Measurements from ENCODE around the gene ARHGEF25.
"Not testable (repeated sequence)": the region's sequence is repeated elsewhere in the genome, so short reads cannot be mapped to it uniquely, and the experiment has no call there.

ARHGEF25 gene

DNA sequence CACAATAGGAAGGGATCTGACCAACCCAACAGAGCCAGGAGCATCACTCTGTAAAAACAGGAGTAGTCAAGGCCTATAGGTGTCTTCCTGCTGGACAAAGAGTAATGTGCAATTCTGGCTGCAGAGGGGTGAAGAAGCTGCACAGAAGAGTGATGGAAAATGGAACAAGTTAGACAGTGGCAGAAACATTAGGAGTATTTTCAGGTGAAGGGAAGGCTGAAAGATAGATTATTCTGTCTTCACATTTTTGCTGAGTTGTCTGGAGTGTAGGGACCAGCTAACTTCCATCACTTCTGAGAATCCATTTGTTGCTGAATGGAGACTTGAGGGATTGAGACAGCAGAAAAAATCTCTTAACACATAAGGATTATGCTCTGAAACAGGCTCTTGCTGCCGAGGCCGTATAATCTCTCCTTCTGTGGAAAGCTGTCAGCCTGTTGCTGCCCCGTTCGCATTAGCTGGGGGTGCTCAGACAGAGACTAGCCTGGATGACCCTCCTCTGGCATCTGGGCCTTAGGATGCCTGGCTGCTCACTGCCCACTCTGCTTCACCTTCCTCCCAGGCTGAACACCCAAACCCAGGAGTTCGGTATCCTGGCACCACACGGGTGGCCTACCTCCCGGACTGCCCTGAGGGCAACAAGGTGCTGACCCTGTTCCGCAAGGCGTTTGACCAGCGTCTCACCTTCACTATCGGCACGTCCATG is 3.1 kb upstream of the ARHGEF25 start:
- in situ Hi-C loops (cut with MboI; ENCODE audit: low sequenced_read_pairs): no loop called here

DNA sequence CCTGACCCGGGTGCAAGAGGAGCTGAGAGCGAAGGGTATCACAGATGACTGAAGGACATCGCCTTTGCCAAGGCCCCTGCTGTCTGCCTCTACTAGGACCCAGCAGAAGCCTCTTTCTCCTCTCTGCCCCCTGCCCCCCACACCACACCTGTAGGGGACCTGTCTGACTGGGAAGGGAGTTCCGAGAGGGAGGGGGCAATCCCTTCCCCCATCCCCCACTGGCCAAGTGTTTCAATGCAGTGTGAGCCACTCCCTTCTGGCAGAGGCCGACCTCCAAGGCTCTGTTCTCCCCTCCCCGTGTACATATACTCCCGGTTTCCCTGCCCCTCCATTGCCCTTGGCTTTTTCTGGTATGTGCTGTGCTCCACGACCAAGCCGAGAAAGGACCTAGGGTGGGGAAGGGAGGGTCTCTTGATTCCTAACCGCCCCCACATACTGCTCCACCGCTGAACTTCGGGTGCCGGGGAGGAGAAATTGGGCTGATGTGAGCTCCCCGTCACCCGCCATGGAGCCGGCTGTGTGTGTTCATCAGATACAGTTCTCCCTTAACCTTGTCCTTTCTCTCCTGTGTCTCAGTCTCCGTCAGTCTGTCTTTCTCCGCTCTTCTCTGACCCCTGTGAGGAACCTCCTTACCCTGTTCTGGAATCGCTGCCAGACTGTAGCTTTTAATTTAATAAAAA is 2.0 kb upstream of the ARHGEF25 start:
- in situ Hi-C loops (cut with MboI; ENCODE audit: low sequenced_read_pairs): no loop called here

DNA sequence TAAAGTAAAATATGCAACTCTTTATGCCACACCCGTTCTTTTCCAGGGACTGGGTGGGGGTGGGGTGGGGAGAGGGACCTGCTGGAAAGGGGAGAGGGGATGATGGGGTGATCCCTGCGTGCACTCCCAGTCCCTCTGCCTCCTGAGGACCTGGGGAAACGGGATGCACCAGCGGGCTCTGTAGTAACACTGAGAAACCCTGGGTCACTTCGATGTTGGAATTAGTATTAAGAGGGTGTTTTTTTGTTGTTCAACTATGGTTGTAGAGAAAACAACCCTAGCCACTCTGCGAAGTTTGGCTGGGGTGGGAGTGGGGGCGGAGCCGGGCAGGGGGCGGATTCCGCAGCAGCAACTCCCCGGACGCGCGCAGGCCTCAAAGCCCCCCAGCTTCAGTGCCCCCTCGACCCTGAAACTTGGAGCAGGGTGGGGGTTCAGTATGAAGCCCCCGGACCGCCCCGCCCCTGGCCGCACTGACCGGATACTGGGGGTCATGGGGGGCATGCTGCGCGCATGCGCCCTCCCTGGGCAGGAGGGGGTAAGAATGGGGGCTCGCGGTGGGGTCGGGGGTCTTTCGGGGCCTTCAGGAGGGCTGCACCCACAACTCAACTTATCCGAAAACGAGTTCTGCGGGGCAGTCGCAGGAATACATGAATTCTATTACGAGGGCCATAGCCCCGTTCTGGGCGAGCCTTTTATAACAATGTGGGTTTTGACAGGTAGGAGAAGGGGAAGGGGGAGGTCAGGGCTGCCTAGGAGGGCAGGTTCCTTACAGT is 1.3 kb upstream of the ARHGEF25 start:
- in situ Hi-C loops (cut with MboI; ENCODE audit: low sequenced_read_pairs): no loop called here

DNA sequence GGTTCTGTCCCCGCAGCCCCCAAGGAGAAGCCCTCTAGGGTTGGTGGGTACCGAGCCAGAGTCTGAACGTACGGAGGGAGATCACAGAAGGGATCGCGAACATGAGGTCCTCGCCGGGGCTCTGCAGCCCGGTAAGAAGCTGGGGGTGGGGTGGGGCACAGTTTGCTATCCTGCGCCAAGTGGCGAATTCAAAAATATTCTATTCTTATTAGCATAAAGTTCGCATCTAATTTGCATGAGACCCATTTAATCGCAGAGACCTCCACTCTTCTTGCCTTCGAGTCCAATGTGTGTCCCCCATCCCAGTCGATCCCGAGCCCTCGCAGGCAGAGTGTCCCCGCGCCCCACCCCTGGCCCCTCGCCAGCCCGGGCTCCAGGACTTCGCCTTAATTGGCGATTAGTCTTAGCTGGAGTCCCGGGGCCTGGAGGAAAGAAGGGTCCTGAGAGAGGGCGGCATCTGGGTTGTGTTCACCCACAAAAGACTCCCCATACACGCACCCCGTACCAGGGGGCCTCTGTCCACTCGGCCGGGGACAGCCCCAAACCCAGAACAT is 604 bp upstream of the ARHGEF25 start:
- in situ Hi-C loops (cut with MboI; ENCODE audit: low sequenced_read_pairs): no loop called here

DNA sequence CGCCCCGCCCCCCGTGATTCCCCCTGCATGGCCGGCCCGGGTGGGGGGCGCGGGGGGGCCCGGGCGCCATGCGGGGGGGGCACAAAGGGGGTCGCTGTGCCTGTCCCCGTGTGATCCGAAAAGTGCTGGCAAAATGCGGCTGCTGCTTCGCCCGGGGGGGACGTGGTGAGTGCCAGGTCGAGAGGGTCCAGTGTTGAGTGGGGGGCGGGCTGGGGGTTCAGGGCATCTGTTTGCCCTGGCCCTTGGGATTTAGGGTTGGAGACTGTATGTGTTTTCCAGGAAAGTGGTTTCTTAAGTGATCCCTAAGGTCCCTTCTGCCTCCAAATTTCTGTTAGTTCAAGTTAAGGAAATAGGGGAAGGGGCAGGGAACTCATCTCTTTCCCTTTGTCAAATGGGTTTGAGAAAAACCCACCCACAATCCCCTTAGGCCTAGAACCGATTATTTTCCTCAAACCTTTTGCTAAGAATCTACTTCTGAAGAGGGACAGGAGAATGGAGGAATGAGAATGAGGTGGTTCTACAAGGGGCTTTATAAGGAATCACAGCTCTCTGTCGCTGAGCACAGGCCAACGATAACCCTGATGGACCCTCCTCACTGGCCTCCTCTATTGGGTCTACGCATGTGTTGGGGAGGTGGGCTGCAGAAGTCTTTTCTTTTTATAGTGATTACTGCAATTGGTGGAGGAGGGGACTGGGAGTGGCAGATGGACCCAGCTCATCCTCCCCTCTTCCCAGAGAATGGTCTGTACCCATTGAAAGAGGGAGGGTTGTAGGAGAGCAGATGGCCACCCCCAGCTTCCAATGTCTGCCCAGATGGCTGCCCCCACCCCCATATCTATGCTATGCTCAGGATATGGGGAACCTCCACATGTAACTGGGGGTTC is 834 bp downstream of the ARHGEF25 start:
- in situ Hi-C loops (cut with MboI; ENCODE audit: low sequenced_read_pairs): no loop called here

DNA sequence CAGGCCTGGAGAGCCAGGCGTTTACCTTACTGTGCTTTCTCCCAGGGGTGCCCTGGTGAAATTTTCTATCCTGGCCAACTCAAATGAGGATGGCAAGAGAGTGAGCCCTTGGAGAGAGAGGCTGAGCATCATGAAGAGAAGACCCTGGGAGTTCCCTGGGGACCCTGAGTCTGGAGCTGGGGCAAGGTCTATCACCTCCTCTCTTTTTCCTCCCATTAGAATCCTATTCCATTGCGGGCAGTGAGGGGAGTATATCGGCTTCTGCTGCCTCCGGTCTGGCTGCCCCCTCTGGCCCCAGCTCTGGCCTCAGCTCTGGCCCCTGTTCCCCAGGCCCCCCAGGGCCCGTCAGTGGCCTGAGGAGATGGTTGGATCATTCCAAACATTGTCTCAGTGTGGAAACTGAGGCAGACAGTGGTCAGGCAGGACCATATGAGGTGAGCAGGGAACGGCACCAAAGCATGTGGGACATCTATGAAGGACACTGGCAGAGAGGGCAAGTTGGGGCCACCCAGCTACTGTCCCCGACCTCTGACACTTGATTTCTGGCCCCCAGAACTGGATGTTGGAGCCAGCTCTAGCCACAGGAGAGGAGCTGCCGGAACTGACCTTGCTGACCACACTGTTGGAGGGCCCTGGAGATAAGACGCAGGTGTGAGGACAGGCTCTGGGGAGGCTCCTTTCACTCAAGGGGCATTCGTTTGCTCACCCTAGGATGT is 1.6 kb downstream of the ARHGEF25 start:
- in situ Hi-C loops (cut with MboI; ENCODE audit: low sequenced_read_pairs): no loop called here

DNA sequence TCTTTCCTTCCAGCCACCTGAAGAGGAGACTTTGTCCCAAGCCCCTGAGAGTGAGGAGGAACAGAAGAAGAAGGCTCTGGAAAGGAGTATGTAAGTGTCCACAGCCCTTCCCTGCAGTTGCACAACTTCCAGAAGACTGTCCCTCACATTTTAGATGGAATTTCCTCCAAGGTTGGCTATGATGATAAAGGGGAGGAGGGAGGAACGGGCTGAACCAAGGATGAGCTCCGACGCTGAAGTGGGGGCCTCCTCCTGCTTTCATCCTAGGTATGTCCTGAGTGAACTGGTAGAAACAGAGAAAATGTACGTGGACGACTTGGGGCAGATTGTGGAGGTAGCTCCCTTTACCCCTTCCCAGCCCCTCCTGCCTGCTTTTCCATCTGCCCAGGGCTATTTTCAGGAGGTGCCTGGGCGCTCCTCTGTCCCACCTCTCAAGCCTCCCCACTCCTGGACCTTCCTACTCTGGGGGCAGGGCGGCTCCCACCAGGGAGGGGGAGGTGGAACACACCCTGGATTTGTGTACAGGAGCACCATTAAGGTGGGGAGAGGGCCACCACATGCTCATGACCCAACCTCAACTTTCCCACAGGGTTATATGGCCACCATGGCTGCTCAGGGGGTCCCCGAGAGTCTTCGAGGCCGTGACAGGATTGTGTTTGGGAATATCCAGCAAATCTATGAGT is 2.3 kb downstream of the ARHGEF25 start:
- in situ Hi-C loops (cut with MboI; ENCODE audit: low sequenced_read_pairs): no loop called here

DNA sequence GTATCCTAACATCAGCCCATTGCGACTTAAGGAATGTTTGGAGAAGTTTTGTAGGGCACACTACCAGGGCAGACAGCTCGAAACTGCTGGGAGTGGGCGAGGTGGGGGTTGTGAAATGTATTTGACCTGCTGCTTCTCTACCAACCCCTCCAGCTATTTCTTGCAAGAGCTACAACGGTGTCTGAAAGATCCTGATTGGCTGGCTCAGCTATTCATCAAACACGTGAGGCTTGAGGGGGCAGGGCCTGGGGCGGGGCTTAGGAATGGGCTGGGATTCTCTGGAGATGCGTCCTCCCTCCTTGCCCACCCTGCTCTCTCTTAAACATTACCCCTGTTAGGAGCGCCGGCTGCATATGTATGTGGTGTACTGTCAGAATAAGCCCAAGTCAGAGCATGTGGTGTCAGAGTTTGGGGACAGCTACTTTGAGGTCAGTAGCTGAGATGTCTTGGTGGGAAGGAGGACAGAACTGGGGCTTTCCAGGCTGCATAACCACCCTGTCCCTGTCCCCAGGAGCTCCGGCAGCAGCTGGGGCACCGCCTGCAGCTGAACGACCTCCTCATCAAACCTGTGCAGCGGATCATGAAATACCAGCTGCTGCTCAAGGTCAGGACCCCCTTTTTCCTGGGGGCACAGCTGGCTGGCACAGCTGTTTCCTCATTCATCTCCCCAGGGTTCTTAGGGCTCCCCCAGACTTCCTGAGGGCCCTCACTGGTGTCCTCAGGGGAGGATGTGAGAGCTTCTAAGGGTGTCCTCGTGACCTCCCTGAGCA is 3.1 kb downstream of the ARHGEF25 start:
- in situ Hi-C loops (cut with MboI; ENCODE audit: low sequenced_read_pairs): no loop called here

DNA sequence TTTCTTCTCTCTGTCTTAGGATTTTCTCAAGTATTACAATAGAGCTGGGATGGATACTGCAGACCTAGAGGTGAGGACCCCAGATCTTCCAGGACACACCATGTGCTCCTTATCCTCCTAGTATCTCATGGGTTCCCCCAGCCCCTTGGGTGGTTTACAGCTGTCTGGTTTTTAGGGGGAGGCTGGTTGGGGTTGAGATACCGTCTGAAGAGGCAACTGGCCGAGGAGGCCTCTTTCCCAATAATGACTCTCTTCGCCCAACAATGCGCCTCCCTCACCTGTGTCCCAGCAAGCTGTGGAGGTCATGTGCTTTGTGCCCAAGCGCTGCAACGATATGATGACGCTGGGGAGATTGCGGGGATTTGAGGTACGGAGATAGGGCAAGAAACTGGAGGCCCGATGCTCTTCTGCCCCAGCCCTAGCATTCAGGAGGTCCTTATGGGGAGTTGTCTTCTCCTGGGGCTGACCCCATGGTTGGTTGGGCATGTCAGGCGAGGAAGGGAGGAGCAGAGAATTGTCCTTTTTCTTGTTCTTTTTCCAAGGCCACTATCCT is 3.8 kb downstream of the ARHGEF25 start:
- in situ Hi-C loops (cut with MboI; ENCODE audit: low sequenced_read_pairs): no loop called here

DNA sequence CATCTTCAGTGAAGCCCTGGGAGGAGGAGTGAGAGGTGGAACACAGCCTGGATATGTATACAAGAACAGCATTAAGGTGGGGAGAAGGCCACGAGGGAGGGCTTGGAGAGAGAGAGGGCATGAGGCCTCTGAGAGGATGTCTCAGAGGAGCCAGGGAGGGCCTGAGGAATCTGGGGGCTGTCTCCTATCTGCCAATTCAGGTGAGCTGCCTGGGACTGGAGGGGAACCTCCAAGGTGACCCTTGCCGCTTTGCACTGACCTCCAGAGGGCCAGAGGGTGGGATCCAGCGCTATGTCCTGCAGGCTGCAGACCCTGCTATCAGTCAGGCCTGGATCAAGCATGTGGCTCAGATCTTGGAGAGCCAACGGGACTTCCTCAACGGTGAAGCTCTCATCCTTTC is 4.4 kb downstream of the ARHGEF25 start:
- in situ Hi-C loops (cut with MboI; ENCODE audit: low sequenced_read_pairs): no loop called here

DNA sequence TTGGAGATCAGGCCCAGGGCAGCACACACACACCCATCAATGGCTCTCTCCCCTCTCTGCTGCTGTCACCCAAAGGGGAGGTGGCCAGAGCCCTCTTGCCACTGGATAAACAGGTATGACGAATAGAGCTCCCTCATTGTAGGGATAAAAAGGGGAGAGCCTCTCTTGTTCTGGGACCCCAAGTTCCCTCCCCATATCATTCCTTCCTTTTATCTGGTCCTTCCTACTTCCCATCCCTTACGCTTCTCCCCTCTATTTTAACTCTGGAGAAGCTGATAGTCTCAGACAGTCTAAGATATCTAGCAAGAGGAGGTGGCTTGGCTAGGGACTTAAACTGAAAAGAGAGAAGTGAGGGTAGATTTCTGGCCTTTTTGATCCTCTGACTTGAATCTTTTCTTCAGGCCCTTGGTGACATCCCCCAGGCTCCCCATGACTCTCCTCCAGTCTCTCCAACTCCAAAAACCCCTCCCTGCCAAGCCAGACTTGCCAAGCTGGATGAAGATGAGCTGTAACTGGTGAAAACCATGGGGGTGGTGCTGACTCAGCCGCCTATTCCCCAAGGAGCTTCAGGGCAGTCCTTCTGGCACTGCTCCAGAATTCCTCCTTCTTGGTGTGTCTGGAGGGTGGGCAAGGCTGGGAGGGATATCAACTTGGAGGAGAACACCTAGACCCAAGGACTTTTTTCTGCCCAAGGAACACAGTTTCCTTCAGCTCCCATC is 5.3 kb downstream of the ARHGEF25 start:
- in situ Hi-C loops (cut with MboI; ENCODE audit: low sequenced_read_pairs): no loop called here

DNA sequence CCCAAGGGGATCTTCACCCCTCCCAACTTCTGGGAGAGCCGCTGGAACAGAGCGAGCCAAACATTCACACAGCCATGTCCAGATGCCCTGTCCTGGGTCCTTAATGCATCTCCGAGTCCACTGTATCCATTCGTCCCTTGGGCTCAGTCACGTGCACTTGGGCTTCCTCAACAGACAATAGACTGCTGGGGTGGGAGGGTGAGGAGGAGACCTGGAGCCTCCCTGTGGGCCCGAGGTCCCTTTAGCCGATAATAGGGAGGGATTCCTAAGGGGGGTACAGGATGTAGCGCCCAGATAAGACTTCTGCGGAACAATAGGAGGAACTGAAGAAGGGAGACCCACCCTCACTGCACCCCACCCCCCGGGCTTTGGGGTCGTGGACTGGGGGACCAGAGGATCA is 6.7 kb downstream of the ARHGEF25 start:
- in situ Hi-C loops (cut with MboI; ENCODE audit: low sequenced_read_pairs): no loop called here

DNA sequence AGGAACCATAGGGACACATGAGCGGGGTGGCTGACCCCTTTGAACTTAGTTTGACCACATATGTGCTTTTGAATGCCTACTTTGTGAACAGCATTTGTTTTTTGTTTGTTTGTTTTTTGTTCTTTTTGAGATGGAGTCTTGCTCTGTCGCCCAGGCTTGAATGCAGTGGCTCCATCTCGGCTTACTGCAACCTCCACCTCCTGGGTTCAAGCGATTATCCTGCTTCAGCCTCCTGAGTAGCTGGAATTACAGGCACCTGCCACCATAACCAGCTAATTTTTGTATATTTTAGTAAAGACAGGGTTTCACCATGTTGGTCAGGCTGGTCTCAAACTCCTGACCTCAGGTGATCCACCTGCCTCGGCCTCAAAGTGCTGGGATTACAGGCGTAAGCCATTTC is 7.2 kb downstream of the ARHGEF25 start:
- in situ Hi-C loops (cut with MboI; ENCODE audit: low sequenced_read_pairs): not testable (repeated sequence)

DNA sequence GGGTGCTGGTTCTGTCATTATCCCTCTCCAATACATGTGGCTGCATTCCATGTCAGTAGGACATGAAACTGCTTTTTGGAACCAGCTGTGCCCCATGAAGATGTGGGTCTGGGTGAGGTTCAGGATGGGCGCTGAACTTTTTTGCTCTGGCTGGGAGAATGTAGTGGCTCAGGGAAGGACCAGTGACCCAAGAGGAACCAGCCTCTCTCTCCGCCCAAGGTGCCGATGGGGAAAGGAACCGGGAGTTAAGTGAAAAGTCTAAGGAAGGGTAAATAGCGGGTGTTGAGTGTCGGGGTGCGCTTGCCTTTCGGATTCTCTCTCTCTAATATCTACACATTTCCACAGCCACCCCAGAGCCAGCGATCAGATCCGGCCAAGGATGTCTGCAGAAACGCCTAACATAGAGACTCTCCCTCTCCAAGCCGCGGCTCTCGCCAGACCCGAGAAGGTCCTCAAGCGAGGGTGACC is 7.8 kb downstream of the ARHGEF25 start:
- in situ Hi-C loops (cut with MboI; ENCODE audit: low sequenced_read_pairs): no loop called here

DNA sequence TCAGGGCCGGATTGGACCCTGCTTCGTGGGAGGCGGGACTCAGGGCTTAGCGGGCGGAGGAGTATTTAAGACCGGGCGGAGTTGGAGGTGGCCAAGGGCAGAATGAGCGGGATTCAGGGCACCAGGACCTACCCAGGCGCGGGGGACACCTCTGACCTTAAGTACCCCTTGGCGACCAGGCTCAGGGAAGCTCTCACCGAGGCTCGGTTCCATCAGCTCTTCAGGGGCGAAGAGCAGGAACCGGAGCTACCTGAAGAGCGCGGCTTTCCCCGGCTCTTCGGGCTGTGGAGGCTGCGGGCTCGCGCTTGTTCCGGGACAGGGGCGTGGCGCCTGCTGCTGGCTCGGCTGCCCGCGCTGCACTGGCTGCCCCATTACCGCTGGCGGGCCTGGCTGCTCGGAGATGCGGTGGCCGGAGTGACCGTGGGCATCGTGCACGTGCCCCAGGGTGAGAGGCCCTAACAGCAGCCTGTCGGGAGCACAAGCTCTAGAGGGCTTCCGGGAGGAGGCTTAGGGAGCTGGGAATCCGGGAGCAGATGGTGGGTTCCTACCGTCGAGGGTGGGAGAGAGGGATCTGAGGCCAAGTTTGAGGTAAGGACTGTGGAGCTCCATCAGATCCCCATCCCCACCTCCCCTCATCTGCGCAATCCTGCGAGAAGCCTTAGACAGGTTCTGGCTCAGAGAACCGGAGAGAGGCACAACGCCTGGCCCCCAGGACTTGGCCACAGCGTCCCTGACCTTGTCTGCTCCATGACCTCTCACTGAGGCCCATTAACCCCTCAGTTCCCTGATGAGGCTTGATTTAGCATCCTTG is 8.4 kb downstream of the ARHGEF25 start:
- in situ Hi-C loops (cut with MboI; ENCODE audit: low sequenced_read_pairs): no loop called here

DNA sequence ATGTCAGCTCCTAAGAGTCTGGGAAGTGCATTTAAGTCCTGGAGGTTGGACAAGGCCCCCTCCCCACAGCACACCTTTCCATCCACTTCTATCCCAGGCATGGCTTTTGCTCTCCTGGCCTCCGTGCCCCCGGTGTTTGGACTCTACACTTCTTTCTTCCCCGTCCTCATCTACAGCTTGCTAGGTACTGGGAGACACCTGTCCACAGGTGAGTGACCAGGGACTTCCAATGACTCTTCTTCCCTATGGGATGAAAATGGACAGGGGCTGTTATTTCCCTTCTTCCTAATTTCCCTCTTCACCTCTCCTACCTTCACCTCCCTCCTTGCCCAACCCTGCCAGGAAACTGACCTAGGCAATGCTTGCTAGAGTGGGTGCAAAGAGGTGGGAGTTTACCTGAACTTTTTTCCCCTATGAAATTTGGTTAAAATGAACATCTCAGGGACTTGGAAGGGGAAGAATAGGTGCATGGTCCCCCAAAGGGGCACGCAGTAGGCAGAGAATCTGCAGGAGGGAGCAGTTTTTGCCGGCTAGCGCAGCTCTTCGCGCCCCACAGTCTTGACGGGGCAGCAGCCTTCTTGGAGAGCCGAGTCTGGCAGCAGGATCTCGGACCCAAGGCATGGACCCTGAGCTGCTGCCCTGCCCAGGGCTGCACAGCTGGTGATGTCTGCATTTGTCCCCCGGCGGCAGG is 9.2 kb downstream of the ARHGEF25 start:
- in situ Hi-C loops (cut with MboI; ENCODE audit: low sequenced_read_pairs): no loop called here
